AG08396 (cell line): ENCODE results near the gene TMEM231.
"Not testable (repeated sequence)": the region's sequence is repeated elsewhere in the genome, so short reads cannot be mapped to it uniquely, and the experiment has no call there.

Experiments
- DNase-seq: peaks from one replicate; pipeline ENCODE4 v3.0.0; 2012; ENCODE audit warnings: low spot score, mixed read lengths

TMEM231 gene

DNA sequence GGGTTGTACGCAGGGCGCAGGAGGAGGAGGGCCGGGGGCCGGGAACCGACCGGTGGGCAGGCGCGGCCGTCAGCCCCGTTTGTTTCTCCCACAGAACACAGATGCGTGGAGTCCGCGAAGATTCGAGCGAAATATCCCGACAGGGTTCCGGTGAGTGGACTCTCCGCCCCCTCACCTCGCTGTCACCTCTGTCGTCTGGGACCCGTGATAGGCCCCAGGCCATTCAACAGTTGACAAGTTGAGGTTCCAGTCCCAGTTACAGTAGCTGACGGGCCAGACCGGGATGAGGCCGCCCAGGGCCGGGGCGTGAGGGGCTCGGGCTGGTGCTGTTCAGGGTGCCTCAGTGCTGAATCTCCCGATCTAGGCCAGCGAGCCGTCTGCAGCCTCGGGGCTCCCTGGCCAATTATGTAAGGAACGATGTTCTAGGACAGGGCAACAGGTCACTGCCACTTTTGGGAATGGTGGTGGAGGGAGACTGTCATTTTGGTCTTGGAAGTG lies 10.8 kb upstream of the TMEM231 start:
- DNase-seq, result peak; percentile 27

DNA sequence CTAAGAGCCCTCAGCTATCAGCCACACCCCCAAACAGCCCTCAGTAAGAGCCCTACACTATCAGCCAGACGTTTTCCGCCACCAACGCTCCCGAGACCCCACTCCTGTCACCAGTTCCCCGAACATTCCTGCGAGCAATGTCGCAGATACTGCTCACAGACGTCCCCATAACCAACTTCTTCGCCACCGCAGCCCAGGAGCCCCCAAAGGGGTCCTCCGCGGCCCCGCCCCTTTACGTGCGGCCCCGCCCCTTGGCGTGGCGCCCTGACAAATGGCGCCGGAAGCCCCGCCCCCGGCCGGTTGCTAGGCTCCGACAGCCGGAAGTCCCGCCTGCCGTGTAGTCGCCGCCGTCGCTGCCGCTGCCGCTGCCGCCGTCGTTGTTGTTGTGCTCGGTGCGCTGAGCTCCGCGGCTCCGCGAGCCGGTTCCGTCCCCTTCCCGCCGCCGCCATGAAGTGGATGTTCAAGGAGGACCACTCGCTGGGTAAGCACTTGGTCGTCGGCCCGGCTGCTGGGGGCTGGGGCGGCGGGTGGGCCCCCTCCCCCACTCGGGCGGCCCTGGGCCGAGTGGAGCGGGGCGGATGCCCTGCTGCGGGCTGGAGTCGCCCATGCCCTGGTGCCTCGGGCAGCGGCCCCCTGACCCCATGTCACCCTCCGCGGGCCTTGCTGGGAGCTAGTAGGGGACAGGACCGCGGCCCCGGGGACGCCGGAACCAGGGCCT lies 10.1 kb upstream of the TMEM231 start, which contains the start of gene GABARAPL2:
Gene GABARAPL2 (plus strand): TSS at position 340 of the 718 bp plus-strand sequence. CDS start 108 bp downstream, at position 448.
- DNase-seq, result peak; percentile 93

DNA sequence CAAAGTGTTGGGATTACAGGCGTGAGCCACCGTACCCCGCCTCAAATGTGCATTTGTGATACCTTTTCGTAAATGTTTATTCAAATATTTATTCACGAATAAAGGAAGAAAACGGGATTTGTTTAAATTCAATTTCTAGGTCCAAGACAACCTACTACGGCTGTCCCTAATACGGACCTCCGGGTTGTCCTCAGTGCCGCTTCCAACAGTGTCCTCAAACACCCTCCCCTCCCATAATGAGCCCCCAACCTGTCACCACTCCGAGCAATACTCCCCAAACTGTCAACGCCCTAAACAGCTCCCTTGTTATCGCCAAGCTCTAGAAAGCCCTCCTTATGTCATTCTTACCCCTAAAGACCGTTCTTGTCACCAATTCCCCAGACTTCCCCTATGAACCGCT lies 9.6 kb upstream of the TMEM231 start:
- no peak for DNase-seq

DNA sequence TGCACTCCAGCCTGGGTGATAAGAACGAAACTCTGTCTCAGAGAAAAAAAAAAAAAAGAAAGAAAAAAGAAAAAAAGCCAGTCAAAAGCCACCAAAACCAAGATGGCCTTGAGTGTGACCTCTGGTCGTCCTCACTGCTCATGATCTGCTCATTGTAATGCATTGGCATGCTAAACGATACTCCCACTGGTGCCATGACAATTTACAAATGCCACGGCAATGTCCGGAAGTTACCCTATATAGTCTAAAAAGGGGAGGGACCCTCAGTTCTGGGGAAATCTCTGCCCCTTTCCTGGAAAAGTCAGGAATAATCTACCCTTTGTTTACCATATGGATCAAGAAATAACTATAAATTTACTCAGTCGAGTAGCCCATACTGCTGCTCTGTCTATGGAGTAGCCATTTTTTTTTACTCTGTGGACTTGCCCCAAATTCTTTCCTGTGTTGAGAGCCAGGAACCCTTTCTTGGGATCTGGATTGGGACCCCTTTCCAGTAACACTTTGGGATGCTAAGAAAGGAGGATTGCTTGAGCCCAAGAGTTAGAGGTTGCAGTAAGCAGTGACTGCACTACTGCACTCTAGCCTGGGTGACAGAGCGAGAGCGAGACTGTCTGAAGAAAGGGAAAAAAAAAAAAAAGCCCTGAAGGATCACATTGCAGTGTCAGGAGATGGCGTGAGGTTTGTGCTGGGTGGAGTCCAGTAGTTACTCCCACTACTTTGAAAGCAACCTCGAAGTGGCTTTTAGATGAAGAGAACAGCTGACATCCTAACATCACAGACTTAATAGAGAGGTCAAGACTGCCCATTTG lies 3.7 kb upstream of the TMEM231 start:
- DNase-seq, result peak; percentile 48

DNA sequence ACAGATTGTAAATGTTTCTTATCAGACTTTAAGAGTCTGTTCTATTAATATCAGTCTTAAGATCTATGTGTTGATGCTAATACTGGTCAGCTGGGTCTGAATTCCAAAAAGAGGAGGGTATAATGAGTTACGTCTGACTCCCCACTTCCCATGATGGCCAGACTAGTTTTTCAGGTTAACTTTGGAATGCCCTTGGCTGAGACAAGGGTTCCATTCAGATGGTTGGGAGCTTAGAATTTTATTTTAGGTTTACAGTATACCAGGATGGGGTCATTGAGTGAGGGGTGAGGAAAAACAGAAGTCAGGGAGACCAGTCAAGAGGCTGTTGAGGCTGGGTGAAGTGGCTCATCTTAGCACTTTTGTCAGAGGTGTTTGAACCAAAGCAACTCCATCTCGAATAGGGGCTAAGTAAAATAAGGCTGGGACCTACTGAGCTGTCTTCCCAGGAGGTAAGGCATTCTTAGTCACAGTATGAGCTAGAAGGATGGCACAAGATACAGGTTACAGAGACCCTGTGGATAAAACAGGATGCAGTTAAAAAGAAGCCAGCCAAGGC lies 2.9 kb upstream of the TMEM231 start:
- no peak for DNase-seq

DNA sequence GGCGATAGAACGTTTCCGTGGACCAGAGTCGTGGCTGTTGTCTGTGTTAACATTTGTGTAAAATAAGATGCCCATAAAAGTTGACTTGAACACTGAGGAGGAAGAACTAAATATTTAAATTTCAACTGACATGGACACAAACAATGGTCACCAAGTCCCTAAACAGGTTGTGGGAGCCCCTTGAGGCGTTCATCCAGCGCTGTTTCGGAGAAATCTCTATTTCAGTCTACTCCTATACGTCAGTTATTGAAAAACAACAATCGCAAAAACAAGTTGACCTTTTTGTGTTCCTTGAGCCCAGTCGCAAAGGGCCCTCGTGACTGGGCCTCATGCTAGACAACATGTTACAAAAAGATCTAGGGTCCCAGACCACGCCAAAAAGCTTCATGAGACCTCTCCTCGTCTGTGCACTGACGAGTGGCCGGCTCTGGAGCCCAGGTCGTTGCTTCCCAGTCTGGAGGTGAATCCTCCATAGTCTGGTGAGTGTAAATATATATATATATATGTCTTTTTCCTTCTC lies 439 bp upstream of the TMEM231 start:
- no peak for DNase-seq

DNA sequence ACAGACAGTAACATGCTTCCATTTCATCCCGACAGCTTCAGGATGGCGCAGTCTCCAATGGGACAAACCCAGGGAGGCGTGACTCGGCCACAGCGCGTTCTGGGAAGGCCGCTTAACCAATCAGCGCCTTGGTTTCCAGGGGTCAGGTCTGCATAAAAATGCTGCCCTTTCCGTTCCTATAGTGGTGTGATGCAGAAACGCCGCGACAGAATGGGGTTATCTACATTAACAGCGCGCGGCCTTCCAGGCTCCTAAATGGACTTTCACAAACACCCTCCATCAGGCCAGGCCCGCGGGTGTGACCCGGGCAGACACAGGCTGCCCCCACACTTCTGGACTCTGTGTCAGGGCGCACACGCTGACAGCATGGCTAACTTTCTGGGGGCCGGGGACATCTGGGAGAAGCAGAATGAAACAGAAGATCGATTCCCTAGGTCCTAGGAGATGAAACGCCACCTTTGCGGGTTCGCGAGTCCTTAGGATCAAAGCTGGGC lies 792 bp downstream of the TMEM231 start:
- DNase-seq, result peak; percentile 94

DNA sequence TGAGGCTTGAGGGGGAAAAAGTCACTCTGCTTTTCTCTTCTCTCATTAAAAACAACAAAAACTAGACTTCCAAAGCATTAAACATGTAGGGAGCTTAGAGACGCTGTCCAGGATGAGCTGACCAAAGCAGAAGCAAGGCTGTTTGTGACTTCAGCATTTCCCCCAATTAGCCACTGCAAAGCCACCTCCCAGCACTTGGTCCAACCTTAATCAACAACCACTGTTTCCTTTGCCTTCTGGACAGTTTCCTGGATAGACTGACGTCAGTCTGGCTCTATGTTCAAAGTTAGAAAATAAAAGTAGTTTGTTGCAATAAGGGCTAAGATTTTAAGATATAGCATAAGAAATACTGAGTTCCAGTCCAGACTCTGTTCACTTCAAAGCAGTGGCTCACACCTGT lies 3.1 kb downstream of the TMEM231 start:
- no peak for DNase-seq

DNA sequence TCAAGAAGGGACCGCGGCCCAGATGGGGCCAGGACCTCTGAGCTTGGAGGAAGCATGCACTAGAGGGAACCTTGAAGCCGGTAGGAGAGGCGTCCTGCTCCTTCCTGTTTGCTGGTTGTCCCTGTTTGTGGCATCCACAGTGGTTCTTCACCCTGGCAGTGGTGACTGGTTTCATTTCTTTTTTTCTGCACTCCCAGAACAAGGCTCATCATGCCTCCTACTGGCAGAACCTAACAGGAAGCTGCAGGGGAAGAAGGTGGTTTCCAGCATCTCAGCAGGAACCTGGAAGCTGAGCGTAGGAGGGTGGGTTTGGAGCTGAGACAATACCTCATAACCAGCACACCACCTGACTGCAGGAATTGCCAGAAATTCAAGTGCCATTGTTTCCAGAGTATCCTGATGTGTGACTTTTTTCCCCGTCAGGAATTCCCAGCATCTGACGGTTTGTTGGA lies 5.8 kb downstream of the TMEM231 start:
- peak; percentile 49 for DNase-seq

DNA sequence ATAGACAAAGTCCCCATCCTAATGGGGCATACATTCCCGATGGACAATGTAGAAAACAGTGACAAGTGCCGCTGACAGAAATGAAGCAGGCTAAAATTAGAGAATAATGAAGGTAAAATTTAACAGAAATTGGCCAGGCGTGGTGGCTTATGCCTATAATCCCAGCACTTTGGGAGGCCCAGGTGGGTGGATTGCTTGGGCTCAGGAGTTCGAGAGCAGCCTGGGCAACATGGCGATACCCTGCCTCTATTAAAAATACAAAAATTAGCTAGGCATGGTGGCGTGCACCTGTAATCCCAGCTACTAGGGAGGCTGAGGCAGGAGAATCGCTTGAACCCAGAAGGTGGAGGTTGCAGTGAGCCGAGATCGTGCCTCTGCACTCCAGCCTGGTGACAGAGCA lies 7.6 kb downstream of the TMEM231 start:
- not testable (repeated sequence) for DNase-seq

DNA sequence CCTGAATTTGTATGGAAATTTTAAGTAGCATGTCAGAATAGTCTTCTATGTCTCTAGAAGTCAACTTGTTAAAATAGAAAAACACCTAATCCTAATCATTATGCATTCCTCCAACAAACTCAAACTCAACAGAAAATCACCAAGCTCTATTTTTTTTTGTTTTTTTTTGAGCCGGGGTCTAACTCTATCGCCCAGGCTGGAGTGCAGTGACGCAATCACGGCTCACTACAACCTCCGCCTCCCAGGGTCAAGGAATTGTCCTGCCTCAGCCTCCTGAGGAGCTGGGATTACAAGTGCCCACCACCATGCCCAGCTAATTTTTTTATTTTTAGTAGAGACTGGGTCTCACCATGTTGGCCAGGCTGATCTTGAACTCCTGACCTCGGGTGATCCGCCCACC lies 9.8 kb downstream of the TMEM231 start:
- no peak for DNase-seq

DNA sequence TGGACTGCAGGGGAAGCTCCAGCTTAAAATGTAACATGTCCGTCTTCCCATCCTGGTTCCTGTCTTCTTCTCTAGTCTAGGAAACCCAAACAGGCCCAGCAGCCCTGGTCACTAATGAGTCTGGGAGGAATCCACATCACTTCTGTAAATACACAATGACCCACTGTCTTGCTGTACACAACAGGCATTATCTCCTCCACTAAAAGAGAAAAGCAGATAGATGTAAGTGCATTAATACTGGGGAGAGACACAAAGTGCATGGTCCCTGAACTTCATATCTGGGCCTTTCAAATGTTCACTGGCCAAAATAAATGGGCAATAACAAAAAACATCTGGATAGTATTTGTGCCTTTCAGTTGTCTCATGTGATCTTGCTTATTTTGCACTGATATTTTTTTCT lies 10.2 kb downstream of the TMEM231 start:
- not testable (repeated sequence) for DNase-seq

DNA sequence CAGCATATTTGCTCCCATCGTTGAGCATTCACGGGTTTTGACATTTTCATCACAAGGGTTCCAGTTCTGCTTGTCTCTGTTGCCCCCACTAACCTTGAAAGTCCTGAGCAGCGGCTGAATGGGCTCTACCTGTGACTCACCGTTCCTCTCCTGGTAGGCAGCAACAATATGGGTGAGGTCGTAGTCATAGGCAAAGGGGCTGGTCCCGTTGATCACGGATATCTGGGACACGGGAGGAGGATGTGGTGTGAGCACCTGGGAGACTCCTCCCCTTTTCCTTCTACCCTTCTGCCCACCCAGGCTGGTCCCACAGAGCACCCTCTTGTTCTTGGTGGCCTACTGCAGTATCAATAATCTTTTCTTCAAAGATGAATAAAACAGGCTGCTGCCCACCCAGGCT lies 13.6 kb downstream of the TMEM231 start:
- not testable (repeated sequence) for DNase-seq

DNA sequence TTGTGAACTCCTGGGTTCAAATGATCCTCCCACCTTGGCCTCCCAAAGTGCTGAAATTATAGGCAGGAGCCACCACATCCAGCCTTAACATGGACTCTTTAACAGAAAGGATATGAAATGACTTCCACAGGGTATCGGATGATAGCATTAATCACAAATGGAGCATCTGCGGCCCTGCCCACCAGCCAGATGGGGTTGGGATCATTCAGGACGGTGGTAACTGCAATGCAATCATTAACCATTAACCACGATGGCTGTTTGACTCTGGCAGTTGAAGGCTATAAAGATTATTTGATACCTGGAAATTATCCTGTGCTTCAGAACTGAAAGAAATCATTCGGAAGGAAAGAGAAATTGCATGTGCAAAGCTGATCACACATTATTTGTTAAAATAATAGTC lies 14.8 kb downstream of the TMEM231 start:
- DNase-seq, result no peak

DNA sequence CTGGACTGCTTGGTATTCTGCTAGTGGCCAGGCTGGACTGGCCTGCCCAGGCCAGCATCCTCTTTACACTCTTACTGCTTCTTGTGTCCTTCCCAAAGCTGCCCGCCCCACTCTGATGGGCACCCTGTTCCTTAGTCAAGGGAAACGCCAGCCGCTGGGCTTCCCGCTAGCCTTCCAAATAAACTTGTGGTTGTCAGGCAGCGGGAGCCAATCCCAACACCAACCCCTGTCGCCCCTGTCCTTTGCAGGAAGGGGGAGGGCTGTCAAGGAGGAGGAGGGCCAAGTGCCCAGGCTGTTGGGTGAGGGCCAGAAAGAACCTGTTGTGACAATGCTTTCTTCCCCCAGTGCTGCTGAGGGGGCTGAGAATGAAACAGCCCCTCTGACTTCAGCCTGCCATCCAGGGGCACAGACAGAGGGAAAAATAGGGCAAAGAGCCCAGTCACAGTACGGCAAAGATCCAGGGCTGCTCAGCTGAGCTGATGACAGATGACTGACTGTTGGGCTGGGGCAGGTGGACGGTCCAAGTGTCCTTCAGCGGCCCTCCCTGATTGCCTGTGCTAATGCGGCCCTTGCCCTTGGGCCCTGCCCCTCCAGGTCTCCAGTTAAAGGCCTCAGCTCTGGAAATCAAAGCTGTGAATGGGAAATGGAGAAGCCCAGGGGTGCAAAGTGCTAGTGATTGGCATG lies 17.0 kb downstream of the TMEM231 start:
- not testable (repeated sequence) for DNase-seq

DNA sequence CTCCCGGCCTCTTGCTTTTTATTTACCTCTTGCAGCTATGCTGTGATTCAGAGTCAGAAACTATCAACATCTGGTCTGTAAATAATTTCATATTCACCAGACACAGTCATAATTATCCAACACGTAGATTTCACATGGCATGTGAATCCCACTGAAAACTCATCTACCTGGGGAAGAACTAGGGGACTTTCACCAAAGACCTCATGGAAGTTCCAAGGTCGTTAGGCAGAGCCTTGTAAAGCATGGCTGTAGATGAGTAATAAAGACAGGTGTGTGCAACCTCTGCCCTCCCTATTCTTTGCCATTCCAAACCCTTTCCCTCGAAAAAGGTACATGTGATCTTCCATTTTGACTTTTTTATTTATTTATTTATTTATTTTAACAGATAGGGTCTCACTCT lies 18.3 kb downstream of the TMEM231 start:
- no peak for DNase-seq

DNA sequence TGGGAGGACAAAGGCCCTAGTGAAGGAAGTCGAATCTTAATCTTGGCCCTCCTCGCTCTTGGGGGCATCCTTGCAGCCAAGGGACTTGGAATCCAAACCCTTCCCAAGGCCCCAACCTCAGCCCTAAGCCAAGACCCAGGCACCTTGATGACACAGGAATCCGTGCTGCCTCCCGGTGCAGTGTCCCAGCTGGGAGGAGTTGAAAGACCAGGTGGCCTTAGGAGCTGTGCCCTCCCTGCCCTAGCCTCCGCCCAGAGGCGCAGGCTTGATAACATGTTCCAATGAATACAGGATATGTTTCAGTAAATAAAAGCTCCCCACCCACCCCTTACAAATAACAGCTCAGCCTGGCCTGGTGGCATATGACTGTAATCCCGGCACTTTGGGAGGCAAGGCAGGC lies 20.2 kb downstream of the TMEM231 start, which contains the start of gene CHST5:
Gene CHST5 (minus strand): TSS at position 208 of the 400 bp plus-strand sequence. CDS start 5,724 bp downstream, outside the sequence.
- no peak for DNase-seq

DNA sequence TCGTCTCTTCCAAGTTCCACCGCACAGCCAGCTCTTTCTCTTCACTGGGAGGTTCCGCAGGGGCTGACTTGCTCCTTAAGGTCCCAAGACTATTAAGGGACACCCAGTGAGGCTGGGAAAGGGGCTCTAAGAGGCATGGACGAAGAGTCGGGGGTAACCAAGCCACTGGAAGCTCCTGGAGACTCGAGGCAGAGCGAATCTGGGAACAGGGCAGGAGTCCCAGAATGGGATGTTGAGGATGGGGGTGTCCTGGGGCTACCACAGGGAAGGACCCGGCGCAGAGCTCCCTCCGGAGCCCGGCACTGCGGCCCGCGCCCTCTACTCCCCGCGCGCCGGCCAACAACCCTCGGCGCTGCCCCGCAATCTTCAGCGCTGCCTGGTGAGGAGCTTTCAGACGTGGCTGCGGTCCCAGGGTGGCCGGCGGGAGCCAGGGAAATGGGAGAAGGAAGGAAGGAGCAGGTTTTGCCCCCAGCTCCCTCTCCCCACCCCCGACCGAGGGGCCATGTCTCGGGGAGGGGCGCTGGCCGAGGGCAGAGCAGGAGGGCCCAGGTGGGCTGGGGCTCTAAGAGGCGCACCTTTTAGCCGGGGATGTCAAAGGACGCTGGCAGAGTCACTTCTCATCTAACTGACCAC lies 20.7 kb downstream of the TMEM231 start:
- no peak for DNase-seq

DNA sequence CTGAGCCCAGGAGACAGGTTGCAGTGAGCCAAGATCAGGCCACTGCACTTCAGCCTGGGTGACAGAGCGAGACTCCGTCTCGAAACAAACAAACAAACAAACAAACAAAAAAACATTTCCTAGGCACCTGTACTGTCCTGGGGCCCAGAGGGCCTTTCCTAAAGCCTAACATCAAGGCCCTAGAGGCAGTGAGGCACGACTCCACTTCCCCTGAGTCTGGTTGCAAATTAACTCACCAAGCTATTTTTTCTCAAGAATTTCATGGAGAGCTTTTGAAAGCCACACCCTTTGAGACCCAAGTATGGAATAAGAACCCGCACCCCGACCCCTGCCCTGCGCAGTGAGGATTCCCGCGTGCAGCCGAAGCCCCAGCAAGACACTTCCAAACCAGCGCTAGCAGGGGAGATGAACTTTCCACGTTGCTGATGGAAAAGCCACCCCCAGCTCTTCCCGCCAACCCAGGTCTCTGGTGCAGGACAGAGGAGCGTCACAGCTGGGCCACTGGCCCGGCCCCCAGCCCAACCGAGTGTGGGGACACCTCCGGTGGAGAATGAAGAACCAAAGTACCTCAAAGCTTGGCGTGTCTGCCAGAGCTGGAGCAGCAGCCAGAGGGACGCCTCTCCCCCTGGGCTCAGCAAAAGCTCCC lies 21.4 kb downstream of the TMEM231 start:
- no peak for DNase-seq

DNA sequence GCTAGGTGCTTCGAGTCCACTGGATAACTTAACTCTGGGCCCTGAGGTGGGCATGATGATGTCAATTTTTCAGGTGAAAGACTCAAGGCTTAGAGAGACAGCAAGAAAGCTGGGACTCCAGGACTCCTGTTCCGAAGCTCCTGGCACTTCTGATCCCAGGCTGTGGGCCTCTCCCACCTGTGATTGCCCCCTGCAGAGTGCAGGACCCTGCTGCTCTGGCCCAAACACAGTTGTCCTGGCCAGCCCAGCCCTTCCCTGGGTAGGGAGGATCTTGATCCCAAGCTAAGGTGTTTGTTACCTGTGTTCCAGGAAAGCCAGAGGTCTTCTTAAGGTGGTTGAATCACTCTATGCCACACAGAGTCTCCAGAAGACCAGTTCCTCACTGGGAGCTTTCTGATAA lies 23.3 kb downstream of the TMEM231 start:
- no peak for DNase-seq
